H9 (cell line): ENCODE results near the gene STH. TPM values are rescaled to one million over a fixed set of nuclear protein-coding genes. Genes with fewer than 3 reads are reported as not detected.

Experiments used
- DNase-seq: peaks from one replicate; pipeline ENCODE4 v3.0.0-alpha.2; 2017
- H2AFZ ChIP-seq: one replicate; pipeline ENCODE4 v1.6.1; 2013; ENCODE audit warnings: mild to moderate bottlenecking, low read length, control low read depth, moderate library complexity
- H2AK5ac ChIP-seq: 2 replicates; pipeline ENCODE4 v1.6.1; 2013; ENCODE audit warnings: low read length, control low read depth, mixed read lengths; ENCODE audit not compliant: insufficient read length
- H2BK120ac ChIP-seq: one replicate; pipeline ENCODE4 v1.6.1; 2013; ENCODE audit warnings: low read depth, mild to moderate bottlenecking, low read length, control low read depth, inconsistent platforms; ENCODE audit not compliant: poor library complexity, severe bottlenecking
- H2BK12ac ChIP-seq: 2 replicates; pipeline ENCODE4 v1.6.1; 2013; ENCODE audit warnings: low read length, control low read depth, mixed read lengths, low read depth; ENCODE audit not compliant: insufficient read length
- H2BK15ac ChIP-seq: 2 replicates; pipeline ENCODE4 v1.6.1; 2013; ENCODE audit warnings: low read depth, low read length, control low read depth
- H2BK20ac ChIP-seq: one replicate; pipeline ENCODE4 v1.6.1; 2013; ENCODE audit warnings: low read depth, mild to moderate bottlenecking, low read length, control low read depth, inconsistent platforms; ENCODE audit not compliant: poor library complexity, severe bottlenecking
- H2BK5ac ChIP-seq: 2 replicates; pipeline ENCODE4 v1.6.1; 2013; ENCODE audit warnings: low read length, control low read depth, mixed read lengths; ENCODE audit not compliant: insufficient read length
- H3K14ac ChIP-seq: 2 replicates; pipeline ENCODE4 v1.6.1; 2013; ENCODE audit warnings: low read length, control low read depth; ENCODE audit not compliant: insufficient read depth
- H3K18ac ChIP-seq: 2 replicates; pipeline ENCODE4 v1.6.1; 2013; ENCODE audit warnings: low read depth, mild to moderate bottlenecking, mixed read lengths, low read length, control low read depth; ENCODE audit not compliant: insufficient read length
- H3K23ac ChIP-seq: 2 replicates; pipeline ENCODE4 v1.6.1; 2013; ENCODE audit warnings: low read length, control low read depth, mixed read lengths, low read depth; ENCODE audit not compliant: insufficient read length
- H3K23me2 ChIP-seq: 2 replicates; pipeline ENCODE4 v1.6.1; 2013; ENCODE audit warnings: low read depth, mild to moderate bottlenecking, mixed read lengths, low read length, control low read depth; ENCODE audit not compliant: insufficient read length, poor library complexity, severe bottlenecking
- H3K27ac ChIP-seq: 2 replicates; pipeline ENCODE4 v1.5.1; 2013; ENCODE audit warnings: low read length, control low read depth, mixed read lengths, low read depth; ENCODE audit not compliant: insufficient read length
- H3K27me3 ChIP-seq: 2 replicates; pipeline ENCODE4 v1.6.1; 2013; ENCODE audit warnings: low read length, control low read depth, inconsistent platforms; ENCODE audit not compliant: insufficient read depth
- H3K4ac ChIP-seq: 2 replicates; pipeline ENCODE4 v1.6.1; 2013; ENCODE audit warnings: low read depth, mild to moderate bottlenecking, control low read depth, inconsistent platforms, low read length, moderate library complexity
- H3K4me1 ChIP-seq: 2 replicates; pipeline ENCODE4 v1.6.1; 2013; ENCODE audit warnings: low read length, control low read depth, inconsistent platforms; ENCODE audit not compliant: insufficient read depth
- H3K4me2 ChIP-seq: 2 replicates; pipeline ENCODE4 v1.6.1; 2013; ENCODE audit warnings: low read length, control low read depth, mixed read lengths; ENCODE audit not compliant: insufficient read length, insufficient read depth
- H3K56ac ChIP-seq: 2 replicates; pipeline ENCODE4 v1.6.1; 2013; ENCODE audit warnings: low read depth, mild to moderate bottlenecking, mixed read lengths, low read length, control low read depth; ENCODE audit not compliant: insufficient read length
- H3K79me1 ChIP-seq: 2 replicates; pipeline ENCODE4 v1.6.1; 2013; ENCODE audit warnings: low read depth, mild to moderate bottlenecking, moderate library complexity, low read length, control low read depth, inconsistent platforms; ENCODE audit not compliant: insufficient read depth, poor library complexity, severe bottlenecking
- H3K79me2 ChIP-seq: 2 replicates; pipeline ENCODE4 v1.6.1; 2013; ENCODE audit warnings: low read length, control low read depth, inconsistent platforms; ENCODE audit not compliant: insufficient read depth
- H3K9ac ChIP-seq: 2 replicates; pipeline ENCODE4 v1.6.1; 2013; ENCODE audit warnings: low read length, control low read depth, mixed read lengths; ENCODE audit not compliant: insufficient read length; ENCODE audit errors: extremely low read depth
- H3K9me3 ChIP-seq: one replicate; pipeline ENCODE4 v1.6.1; 2013; ENCODE audit warnings: low read depth, low read length, inconsistent platforms; ENCODE audit not compliant: control insufficient read depth
- H3T11ph ChIP-seq: one replicate; pipeline ENCODE4 v1.6.1; 2013; ENCODE audit warnings: mild to moderate bottlenecking, low read length, control low read depth, inconsistent platforms
- H4K20me1 ChIP-seq: one replicate; pipeline ENCODE4 v1.6.1; 2013; ENCODE audit not compliant: control insufficient read depth, insufficient read length, insufficient read depth
- H4K5ac ChIP-seq: 2 replicates; pipeline ENCODE4 v1.6.1; 2013; ENCODE audit warnings: low read depth, mild to moderate bottlenecking, mixed read lengths, low read length, control low read depth; ENCODE audit not compliant: insufficient read length
- H4K8ac ChIP-seq: replicated peaks from 2 replicates; pipeline ENCODE4 v1.6.1; 2013; ENCODE audit warnings: low read length, control low read depth, mixed read lengths, low read depth; ENCODE audit not compliant: insufficient read length
- H4K91ac ChIP-seq: 2 replicates; pipeline ENCODE4 v1.6.1; 2013; ENCODE audit warnings: low read depth, mild to moderate bottlenecking, moderate library complexity, mixed read lengths, low read length, control low read depth; ENCODE audit not compliant: insufficient read length
- H3K27ac Mint-ChIP-seq, 3 experiments: 2 replicates in 2 of 3; 3 replicates in 1 of 3; pipeline ENCODE4 v1.8.0; 2020 to 2021; ENCODE audit warnings: mixed read lengths in 3 of 3, mild to moderate bottlenecking in 1 of 3, moderate library complexity in 1 of 3
- H3K27me3 Mint-ChIP-seq: 2 replicates; pipeline ENCODE4 v1.8.0; 2021; ENCODE audit warnings: low read depth, mild to moderate bottlenecking, moderate library complexity, mixed read lengths
- H3K36me3 Mint-ChIP-seq, 3 experiments: 2 replicates in 2 of 3; 3 replicates in 1 of 3; pipeline ENCODE4 v1.8.0; 2020 to 2021; ENCODE audit warnings: low read depth in 3 of 3, mixed read lengths in 3 of 3; ENCODE audit not compliant: insufficient read depth in 1 of 3
- H3K4me1 Mint-ChIP-seq, 2 experiments: 2 replicates each; pipeline ENCODE4 v1.8.0; 2020; ENCODE audit warnings: mixed read lengths in 2 of 2
- H3K4me3 Mint-ChIP-seq, 2 experiments: 2 replicates in 1 of 2; 3 replicates in 1 of 2; pipeline ENCODE4 v1.8.0; 2020 to 2021; ENCODE audit warnings: mild to moderate bottlenecking in 2 of 2, mixed read lengths in 2 of 2, moderate library complexity in 1 of 2
- H3K9me3 Mint-ChIP-seq, 2 experiments: 2 replicates in 1 of 2; 3 replicates in 1 of 2; pipeline ENCODE4 v1.8.0; 2020; ENCODE audit warnings: mild to moderate bottlenecking in 2 of 2, mixed read lengths in 2 of 2, moderate library complexity in 1 of 2
- WGBS: extraction: QIAGEN DNeasy Blood & Tissue Kit; methylation state at CpG from one replicate; pipeline ENCODE4 v1.1.7; 2013; ENCODE audit warnings: missing lambda C conversion rate, low lambda C conversion rate, mixed read lengths; ENCODE audit not compliant: insufficient read length; ENCODE audit errors: extremely low coverage; 5-methylcytosine and 5-hydroxymethylcytosine counted together
- total RNA-seq: library from RNA; stranded (reverse); gene quantifications from 2 replicates; pipeline ENCODE4 v1.2.1, GENCODE V29; 2021
- TF ChIP-seq, protein P1 (sequence below): fragments of 200-600 bp; sonication (generic); conservative IDR thresholded peaks from 3 replicates; pipeline ENCODE4 v1.8.0; 2021; ENCODE audit warnings: antibody characterized with exemption, mild to moderate bottlenecking

STH gene
- total RNA-seq, 1 experiment from 2014 or later = not detected

DNA sequence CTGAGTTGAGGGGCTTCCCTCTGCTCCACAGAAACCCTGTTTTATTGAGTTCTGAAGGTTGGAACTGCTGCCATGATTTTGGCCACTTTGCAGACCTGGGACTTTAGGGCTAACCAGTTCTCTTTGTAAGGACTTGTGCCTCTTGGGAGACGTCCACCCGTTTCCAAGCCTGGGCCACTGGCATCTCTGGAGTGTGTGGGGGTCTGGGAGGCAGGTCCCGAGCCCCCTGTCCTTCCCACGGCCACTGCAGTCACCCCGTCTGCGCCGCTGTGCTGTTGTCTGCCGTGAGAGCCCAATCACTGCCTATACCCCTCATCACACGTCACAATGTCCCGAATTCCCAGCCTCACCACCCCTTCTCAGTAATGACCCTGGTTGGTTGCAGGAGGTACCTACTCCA is 26.0 kb downstream of the STH start:
- H2BK5ac ChIP-seq = no peak overlapping the region
- no peak overlapping the region for H3T11ph ChIP-seq
- no peak overlapping the region for H3K4ac ChIP-seq
- H3K27ac ChIP-seq = no peak overlapping the region
- no peak overlapping the region for H3K18ac ChIP-seq
- Mint-ChIP-seq H3K36me3 (peaks cover 6 to 37% (median 28%) of the 10 kb centered on the region in 3 experiments; a peak in 6 of 7 replicates), H3K27ac (peak overlapping the region in 1 of 3 experiments; percentile 75; a peak in 1 of 7 replicates), H3K27me3 (no peaks in the 10 kb centered on the region; the same call in 1 of the 2 replicates), H3K4me1 (peaks cover 34 to 43% of the 10 kb centered on the region in 2 experiments), H3K4me3 (no peak overlapping the region), H3K9me3 (no peaks in the 10 kb centered on the region)
- H2BK12ac ChIP-seq = no peak overlapping the region
- no peaks in the 10 kb centered on the region for H3K79me2 ChIP-seq
- H3K14ac ChIP-seq = no peak overlapping the region
- H2AK5ac ChIP-seq = no peak overlapping the region
- H2AFZ ChIP-seq = no peak overlapping the region
- no peak overlapping the region for H4K8ac ChIP-seq
- H4K91ac ChIP-seq = no peak overlapping the region
- WGBS = no CpG with 5 or more reads among the region's 10 CpGs
- TF ChIP-seq, protein P1, sequence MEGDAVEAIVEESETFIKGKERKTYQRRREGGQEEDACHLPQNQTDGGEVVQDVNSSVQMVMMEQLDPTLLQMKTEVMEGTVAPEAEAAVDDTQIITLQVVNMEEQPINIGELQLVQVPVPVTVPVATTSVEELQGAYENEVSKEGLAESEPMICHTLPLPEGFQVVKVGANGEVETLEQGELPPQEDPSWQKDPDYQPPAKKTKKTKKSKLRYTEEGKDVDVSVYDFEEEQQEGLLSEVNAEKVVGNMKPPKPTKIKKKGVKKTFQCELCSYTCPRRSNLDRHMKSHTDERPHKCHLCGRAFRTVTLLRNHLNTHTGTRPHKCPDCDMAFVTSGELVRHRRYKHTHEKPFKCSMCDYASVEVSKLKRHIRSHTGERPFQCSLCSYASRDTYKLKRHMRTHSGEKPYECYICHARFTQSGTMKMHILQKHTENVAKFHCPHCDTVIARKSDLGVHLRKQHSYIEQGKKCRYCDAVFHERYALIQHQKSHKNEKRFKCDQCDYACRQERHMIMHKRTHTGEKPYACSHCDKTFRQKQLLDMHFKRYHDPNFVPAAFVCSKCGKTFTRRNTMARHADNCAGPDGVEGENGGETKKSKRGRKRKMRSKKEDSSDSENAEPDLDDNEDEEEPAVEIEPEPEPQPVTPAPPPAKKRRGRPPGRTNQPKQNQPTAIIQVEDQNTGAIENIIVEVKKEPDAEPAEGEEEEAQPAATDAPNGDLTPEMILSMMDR = no peak
- no peak overlapping the region for H2BK120ac ChIP-seq
- H4K5ac ChIP-seq = no peak overlapping the region
- no peak overlapping the region for H3K9ac ChIP-seq
- no peaks in the 10 kb centered on the region for H3K9me3 ChIP-seq
- no peak overlapping the region for H3K4me2 ChIP-seq
- H3K56ac ChIP-seq = no peak overlapping the region
- H3K4me1 ChIP-seq = peaks cover 2% of the 10 kb centered on the region; the same call in 1 of the 2 replicates
- H3K79me1 ChIP-seq = no peaks in the 10 kb centered on the region
- H2BK20ac ChIP-seq = no peak overlapping the region
- H4K20me1 ChIP-seq = no peaks in the 10 kb centered on the region
- DNase-seq = no peak
- no peaks in the 10 kb centered on the region for H3K27me3 ChIP-seq
- no peak overlapping the region for H3K23ac ChIP-seq
- H3K23me2 ChIP-seq = no peaks in the 10 kb centered on the region
- no peak overlapping the region for H2BK15ac ChIP-seq
